ENCODE measurements around the gene C1orf174.

C1orf174 gene

DNA sequence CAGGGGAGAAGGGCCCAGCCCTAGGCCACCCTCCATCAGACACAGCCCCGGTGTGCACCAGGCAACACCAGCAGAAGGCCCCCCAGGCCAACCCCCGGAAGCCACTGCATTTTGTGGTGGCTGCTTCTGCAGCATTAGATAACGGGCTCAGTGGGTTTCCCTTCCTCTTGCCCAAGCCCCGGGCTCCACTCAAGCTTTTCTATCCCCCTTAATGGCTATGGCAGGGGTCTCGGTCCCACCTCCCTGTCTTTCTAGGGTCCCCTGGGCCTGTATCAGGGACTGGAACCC lies 18.9 kb downstream of the C1orf174 start:
- H4K8ac ChIP-seq (ENCODE audit: low read depth, low read length) = no peak overlapping the region
- H2BK120ac ChIP-seq (ENCODE audit: insufficient read depth, low read length, poor library complexity) = no peak overlapping the region
- H2AK5ac ChIP-seq (ENCODE audit: low read length) = no peak overlapping the region
- no peak for DNase-seq
- H4K12ac ChIP-seq (ENCODE audit: low read depth, low read length) = no peak overlapping the region
- H3K79me2 ChIP-seq (ENCODE audit: control insufficient read depth, insufficient read depth, low read length, poor library complexity) = no peaks in the 10 kb centered on the region
- peaks cover 5 to 9% of the 10 kb centered on the region in 2 experiments for H3K36me3 ChIP-seq (ENCODE audit: control insufficient read depth in 1 of 2, insufficient read depth in 2 of 2, low read length in 2 of 2)
- H3K27me3 ChIP-seq (ENCODE audit: insufficient read depth, low read length) = no peaks in the 10 kb centered on the region
- no peak overlapping the region for H3K18ac ChIP-seq (ENCODE audit: low read length)
- no peak overlapping the region for H3K4ac ChIP-seq (ENCODE audit: low read depth, low read length)
- no CpG with 5 or more reads among the region's 5 CpGs for WGBS (ENCODE audit: extremely low coverage, insufficient coverage, insufficient read length)
- no peak overlapping the region for H3K23ac ChIP-seq (ENCODE audit: low read length)
- H3K14ac ChIP-seq (ENCODE audit: low read length) = no peak overlapping the region
- no peaks in the 10 kb centered on the region for H3K79me1 ChIP-seq (ENCODE audit: low read length)
- no peak overlapping the region for H2BK5ac ChIP-seq (ENCODE audit: low read depth, low read length, poor library complexity)
- no peak overlapping the region for H3K9ac ChIP-seq (ENCODE audit: low read length)
- no peak overlapping the region for H3K27ac ChIP-seq (ENCODE audit: low read depth, low read length)
- H4K91ac ChIP-seq (ENCODE audit: low read depth, low read length) = no peak overlapping the region
- no peaks in the 10 kb centered on the region for H3K4me1 ChIP-seq (ENCODE audit: control insufficient read depth in 1 of 2, insufficient read depth in 2 of 2, low read length in 2 of 2)
- H3K9me3 ChIP-seq (ENCODE audit: insufficient read depth, low read depth, low read length) = peaks cover 7% of the 10 kb centered on the region
- no peak overlapping the region for H2AFZ ChIP-seq (ENCODE audit: insufficient read depth, low read length, poor library complexity)
- H2BK12ac ChIP-seq (ENCODE audit: low read length) = no peak overlapping the region
- no peak overlapping the region for H3K4me2 ChIP-seq (ENCODE audit: low read length)
- H3K4me3 ChIP-seq (ENCODE audit: low read depth, low read length) = no peak overlapping the region

DNA sequence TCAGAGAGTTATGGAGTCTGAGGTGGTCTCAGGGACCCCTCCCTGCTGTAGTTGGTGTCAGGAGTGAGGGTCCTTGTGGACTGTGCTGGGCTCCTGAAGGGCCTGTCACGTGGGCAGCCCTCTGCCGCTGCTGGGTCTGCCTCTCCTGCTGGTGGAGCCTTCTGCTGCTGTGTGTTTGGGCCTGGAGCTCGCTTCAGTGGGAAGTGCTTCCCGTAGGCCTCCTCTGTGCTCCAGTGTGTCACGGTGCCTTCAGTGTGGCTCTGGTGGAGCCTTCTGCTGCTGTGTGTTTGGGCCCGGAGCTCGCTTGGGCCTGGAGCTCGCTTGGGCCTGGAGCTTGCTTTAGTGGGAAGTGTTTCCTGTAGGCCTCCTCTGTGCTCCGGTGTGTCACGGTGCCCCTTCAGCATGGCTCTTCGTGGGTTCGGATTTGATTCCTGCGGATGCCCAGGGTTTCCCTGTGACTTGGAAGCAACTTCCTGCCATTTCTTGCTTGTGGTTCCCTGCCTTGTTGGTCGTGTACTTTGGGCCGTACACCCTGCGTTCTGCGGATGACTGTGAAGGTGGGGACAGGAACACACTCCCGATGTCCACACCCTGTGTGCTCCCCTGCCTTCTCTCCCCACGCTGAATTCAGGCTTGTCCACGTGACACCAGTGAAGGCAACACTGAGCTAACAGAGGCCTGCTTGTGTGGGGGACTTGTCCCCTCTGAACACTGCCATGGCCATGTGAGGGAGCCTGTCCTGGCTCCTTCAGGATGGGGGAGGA lies 19.5 kb downstream of the C1orf174 start:
- Histone ChIP-seq H3K4me3 (ENCODE audit: low read depth, low read length) (peak overlapping the region; percentile 17), H3K27me3 (ENCODE audit: insufficient read depth, low read length) (no peaks in the 10 kb centered on the region), H3K4ac (ENCODE audit: low read depth, low read length) (no peak overlapping the region), H3K27ac (ENCODE audit: low read depth, low read length) (no peak overlapping the region), H2BK12ac (ENCODE audit: low read length) (no peak overlapping the region), H2BK5ac (ENCODE audit: low read depth, low read length, poor library complexity) (no peak overlapping the region), H3K4me2 (ENCODE audit: low read length) (no peak overlapping the region), H4K8ac (ENCODE audit: low read depth, low read length) (no peak overlapping the region), H2AFZ (ENCODE audit: insufficient read depth, low read length, poor library complexity) (no peak overlapping the region), H3K14ac (ENCODE audit: low read length) (no peak overlapping the region), H3K18ac (ENCODE audit: low read length) (no peak overlapping the region), H3K9me3 (ENCODE audit: insufficient read depth, low read depth, low read length) (peaks cover 7% of the 10 kb centered on the region), H4K12ac (ENCODE audit: low read depth, low read length) (no peak overlapping the region), H3K9ac (ENCODE audit: low read length) (no peak overlapping the region), H3K4me1 (ENCODE audit: control insufficient read depth in 1 of 2, insufficient read depth in 2 of 2, low read length in 2 of 2) (no peaks in the 10 kb centered on the region), H3K79me1 (ENCODE audit: low read length) (no peaks in the 10 kb centered on the region), H2AK5ac (ENCODE audit: low read length) (no peak overlapping the region), H2BK120ac (ENCODE audit: insufficient read depth, low read length, poor library complexity) (no peak overlapping the region), H3K23ac (ENCODE audit: low read length) (no peak overlapping the region), H4K91ac (ENCODE audit: low read depth, low read length) (no peak overlapping the region), H3K79me2 (ENCODE audit: control insufficient read depth, insufficient read depth, low read length, poor library complexity) (no peaks in the 10 kb centered on the region), H3K36me3 (ENCODE audit: control insufficient read depth in 1 of 2, insufficient read depth in 2 of 2, low read length in 2 of 2) (peaks cover 4 to 8% of the 10 kb centered on the region in 2 experiments)
- DNase-seq = no peak
- no CpG with 5 or more reads among the region's 20 CpGs for WGBS (ENCODE audit: extremely low coverage, insufficient coverage, insufficient read length)

DNA sequence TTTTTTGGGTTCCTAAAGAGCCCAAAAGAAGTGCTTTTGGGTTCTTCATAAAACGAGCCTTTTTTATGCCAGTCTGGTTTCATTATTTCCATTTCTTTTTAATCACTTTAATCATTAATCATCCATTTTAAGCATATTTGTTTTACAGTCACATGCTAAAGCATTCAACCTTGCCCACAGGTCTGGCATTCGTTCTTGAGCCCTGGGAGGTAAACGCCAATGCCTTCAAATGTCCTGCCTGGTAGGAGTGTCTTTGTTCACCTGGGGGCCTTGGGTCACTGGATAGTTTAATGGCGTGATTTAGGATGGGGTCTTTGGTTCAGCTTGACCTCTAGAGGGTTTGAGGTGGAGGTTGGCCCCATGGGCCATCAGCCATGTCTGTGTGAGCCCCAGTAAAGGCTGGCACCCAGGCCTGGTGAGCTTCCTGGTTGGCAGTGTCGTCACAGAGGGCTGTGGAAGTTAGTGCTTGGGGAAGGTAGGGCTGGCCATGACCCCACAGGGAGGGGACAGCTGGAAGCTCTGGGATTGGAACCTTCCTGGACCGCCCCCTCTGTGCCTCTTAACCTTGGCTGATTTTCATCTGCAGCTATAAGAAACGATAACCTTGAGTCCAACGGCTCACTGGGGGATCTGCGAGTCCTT lies 20.2 kb downstream of the C1orf174 start:
- no peak overlapping the region for H3K4me3 ChIP-seq (ENCODE audit: low read depth, low read length)
- WGBS (ENCODE audit: extremely low coverage, insufficient coverage, insufficient read length) = no CpG with 5 or more reads among the region's 9 CpGs
- no peak overlapping the region for H3K18ac ChIP-seq (ENCODE audit: low read length)
- no peak overlapping the region for H4K91ac ChIP-seq (ENCODE audit: low read depth, low read length)
- H2AK5ac ChIP-seq (ENCODE audit: low read length) = no peak overlapping the region
- H3K14ac ChIP-seq (ENCODE audit: low read length) = no peak overlapping the region
- no peaks in the 10 kb centered on the region for H3K79me1 ChIP-seq (ENCODE audit: low read length)
- no peak overlapping the region for H3K4ac ChIP-seq (ENCODE audit: low read depth, low read length)
- no peak overlapping the region for H4K8ac ChIP-seq (ENCODE audit: low read depth, low read length)
- H3K23ac ChIP-seq (ENCODE audit: low read length) = no peak overlapping the region
- no peak overlapping the region for H2BK12ac ChIP-seq (ENCODE audit: low read length)
- no peak overlapping the region for H2BK5ac ChIP-seq (ENCODE audit: low read depth, low read length, poor library complexity)
- H3K9ac ChIP-seq (ENCODE audit: low read length) = no peak overlapping the region
- no peaks in the 10 kb centered on the region for H3K27me3 ChIP-seq (ENCODE audit: insufficient read depth, low read length)
- peaks cover 4 to 7% of the 10 kb centered on the region in 2 experiments for H3K36me3 ChIP-seq (ENCODE audit: control insufficient read depth in 1 of 2, insufficient read depth in 2 of 2, low read length in 2 of 2)
- no peak overlapping the region for H2BK120ac ChIP-seq (ENCODE audit: insufficient read depth, low read length, poor library complexity)
- peaks cover 7% of the 10 kb centered on the region for H3K9me3 ChIP-seq (ENCODE audit: insufficient read depth, low read depth, low read length)
- no peak overlapping the region for H3K27ac ChIP-seq (ENCODE audit: low read depth, low read length)
- no peaks in the 10 kb centered on the region for H3K4me1 ChIP-seq (ENCODE audit: control insufficient read depth in 1 of 2, insufficient read depth in 2 of 2, low read length in 2 of 2)
- DNase-seq = no peak
- no peak overlapping the region for H2AFZ ChIP-seq (ENCODE audit: insufficient read depth, low read length, poor library complexity)
- H3K4me2 ChIP-seq (ENCODE audit: low read length) = no peak overlapping the region
- H3K79me2 ChIP-seq (ENCODE audit: control insufficient read depth, insufficient read depth, low read length, poor library complexity) = no peaks in the 10 kb centered on the region
- no peak overlapping the region for H4K12ac ChIP-seq (ENCODE audit: low read depth, low read length)

DNA sequence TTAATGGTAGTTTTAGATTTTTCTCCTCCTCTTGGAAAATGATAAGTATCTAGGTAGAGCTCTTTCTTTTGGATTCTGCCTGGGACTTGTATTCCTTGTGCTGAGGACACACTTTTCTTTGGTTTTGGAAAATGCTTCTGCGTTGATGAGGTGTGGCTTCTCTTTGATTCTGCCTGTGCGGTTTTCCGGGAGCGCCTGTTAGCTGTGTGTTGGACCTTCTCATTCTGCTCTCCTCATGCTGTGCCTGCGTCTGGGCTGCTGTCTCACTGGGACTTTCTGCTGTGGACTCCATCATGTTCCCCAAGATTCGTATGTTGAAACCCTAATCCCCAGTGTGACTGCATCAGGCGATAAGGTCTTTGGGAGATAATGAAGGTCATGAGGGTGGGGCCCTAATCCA lies 21.0 kb downstream of the C1orf174 start:
- Histone ChIP-seq H2BK5ac (ENCODE audit: low read depth, low read length, poor library complexity) (no peak overlapping the region), H2AK5ac (ENCODE audit: low read length) (no peak overlapping the region), H4K91ac (ENCODE audit: low read depth, low read length) (no peak overlapping the region), H3K36me3 (ENCODE audit: control insufficient read depth in 1 of 2, insufficient read depth in 2 of 2, low read length in 2 of 2) (peaks cover 3 to 5% of the 10 kb centered on the region in 2 experiments), H2BK12ac (ENCODE audit: low read length) (no peak overlapping the region), H4K12ac (ENCODE audit: low read depth, low read length) (no peak overlapping the region), H3K4me2 (ENCODE audit: low read length) (no peak overlapping the region), H3K4me3 (ENCODE audit: low read depth, low read length) (no peak overlapping the region), H3K79me1 (ENCODE audit: low read length) (no peaks in the 10 kb centered on the region), H3K4ac (ENCODE audit: low read depth, low read length) (no peak overlapping the region), H3K18ac (ENCODE audit: low read length) (no peak overlapping the region), H3K79me2 (ENCODE audit: control insufficient read depth, insufficient read depth, low read length, poor library complexity) (no peaks in the 10 kb centered on the region), H4K8ac (ENCODE audit: low read depth, low read length) (no peak overlapping the region), H3K27me3 (ENCODE audit: insufficient read depth, low read length) (no peaks in the 10 kb centered on the region), H2AFZ (ENCODE audit: insufficient read depth, low read length, poor library complexity) (no peak overlapping the region), H3K27ac (ENCODE audit: low read depth, low read length) (no peak overlapping the region), H3K23ac (ENCODE audit: low read length) (no peak overlapping the region), H3K4me1 (ENCODE audit: control insufficient read depth in 1 of 2, insufficient read depth in 2 of 2, low read length in 2 of 2) (no peaks in the 10 kb centered on the region), H3K9me3 (ENCODE audit: insufficient read depth, low read depth, low read length) (peaks cover 10% of the 10 kb centered on the region), H3K14ac (ENCODE audit: low read length) (no peak overlapping the region), H3K9ac (ENCODE audit: low read length) (no peak overlapping the region), H2BK120ac (ENCODE audit: insufficient read depth, low read length, poor library complexity) (no peak overlapping the region)
- WGBS (ENCODE audit: extremely low coverage, insufficient coverage, insufficient read length) = no CpG with 5 or more reads among the region's 7 CpGs
- no peak for DNase-seq
